AG08395 (cell line): ENCODE results near the gene DPH1.

Experiments
- DNase-seq: peaks from one replicate; pipeline ENCODE4 v3.0.0; 2012; ENCODE audit warnings: mixed read lengths, low spot score

The DPH1 gene

DNA sequence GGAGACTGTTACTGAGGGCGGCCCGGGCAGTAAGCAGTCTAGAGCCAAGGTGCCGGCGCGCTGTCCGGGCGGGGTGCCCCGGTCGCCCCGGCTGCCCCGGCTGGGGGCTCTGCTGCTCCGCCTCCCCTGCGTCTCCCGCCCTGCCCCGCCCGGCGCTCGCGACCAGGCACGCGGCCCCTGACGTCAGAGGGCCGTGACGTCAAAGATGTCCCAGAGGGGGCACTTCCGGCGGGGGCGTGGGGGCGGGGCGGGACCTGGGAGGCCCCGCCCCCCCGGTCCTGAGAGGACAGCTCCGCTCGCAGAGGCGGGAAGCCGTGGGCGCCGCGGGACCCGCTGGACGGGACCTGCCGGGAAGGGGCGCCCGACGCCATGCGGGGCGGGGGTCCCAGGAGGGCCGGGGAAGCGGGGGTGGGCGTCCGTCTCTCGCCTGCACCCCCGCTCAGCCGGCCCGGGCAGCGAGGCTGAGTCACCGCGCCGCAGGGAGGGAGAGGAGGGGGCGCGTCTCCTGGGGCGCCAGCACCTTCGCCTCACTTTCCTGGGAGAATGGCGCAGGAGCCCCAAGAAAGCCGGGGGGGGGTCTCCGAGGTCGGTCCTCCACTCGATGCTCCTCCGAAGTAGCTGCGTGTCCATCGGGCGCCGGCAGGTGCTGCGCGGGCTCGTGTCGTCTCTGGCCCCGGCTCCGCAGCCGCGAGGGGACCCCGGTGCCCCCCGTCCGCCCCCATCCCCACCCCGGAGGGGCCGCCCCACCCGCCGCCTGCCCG, 20.5 kb downstream of the DPH1 start:
- DNase-seq: peak; percentile 65

- no peak for DNase-seq
Measured at GRCh38 chr17:2051061-2051932, 21.3 kb downstream of the DPH1 start.

DNA sequence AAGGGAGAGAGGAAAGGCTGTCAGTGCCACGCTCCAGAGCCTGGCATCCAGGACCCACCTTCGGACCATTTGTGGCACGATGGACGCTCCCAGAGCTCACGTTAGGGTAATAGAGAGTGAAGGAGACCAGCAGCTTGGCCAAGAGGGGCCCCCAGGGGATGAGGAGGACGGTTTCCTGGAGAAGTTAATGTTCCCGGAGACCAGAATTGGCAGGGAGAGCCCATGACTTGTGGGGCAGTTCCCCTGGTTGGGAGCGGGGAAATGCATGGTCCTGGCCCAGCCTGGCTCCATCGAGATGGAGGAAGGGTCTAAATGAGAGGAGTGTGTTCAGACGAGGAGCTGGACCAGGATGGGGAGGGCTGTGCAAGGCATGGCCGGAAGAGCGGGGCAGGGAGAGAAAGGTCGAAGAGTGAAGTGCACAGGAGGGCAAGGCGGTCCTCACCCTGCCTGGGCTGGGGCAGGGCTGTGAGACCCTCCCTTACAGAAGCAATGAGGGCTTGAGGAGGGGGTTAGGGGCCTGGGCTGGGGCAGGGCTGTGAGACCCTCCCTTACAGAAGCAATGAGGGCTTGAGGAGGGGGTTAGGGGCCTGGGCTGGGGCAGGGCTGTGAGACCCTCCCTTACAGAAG, 22.1 kb downstream of the DPH1 start:
- no peak for DNase-seq

- DNase-seq: peak; percentile 62
Measured at GRCh38 chr17:2053380-2054261, 23.7 kb downstream of the DPH1 start.

DNA sequence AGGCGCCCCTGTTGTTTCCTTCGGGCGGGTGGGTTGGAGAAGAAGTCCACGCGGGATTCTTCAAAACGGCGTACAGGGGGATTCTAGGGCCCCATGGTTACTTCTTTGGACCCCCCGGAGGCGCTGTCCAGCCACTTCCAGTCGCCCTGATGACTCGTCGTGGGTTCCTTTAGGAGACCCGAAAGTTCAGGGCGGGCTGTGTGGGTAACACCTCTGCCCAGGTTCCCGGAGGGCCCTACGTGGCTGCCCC, 24.2 kb downstream of the DPH1 start:
- DNase-seq: no peak

- peak; percentile 82 for DNase-seq
Measured at GRCh38 chr17:2054512-2055291, 24.7 kb downstream of the DPH1 start, which contains the start of gene HIC1. Gene HIC1, plus strand, starts transcription at chr17:2055103. Its CDS starts 1,588 bp downstream, at chr17:2056691.

GRCh38 chr17:2055292-2056205, 25.6 kb downstream of the DPH1 start:
- no peak for DNase-seq

DNA sequence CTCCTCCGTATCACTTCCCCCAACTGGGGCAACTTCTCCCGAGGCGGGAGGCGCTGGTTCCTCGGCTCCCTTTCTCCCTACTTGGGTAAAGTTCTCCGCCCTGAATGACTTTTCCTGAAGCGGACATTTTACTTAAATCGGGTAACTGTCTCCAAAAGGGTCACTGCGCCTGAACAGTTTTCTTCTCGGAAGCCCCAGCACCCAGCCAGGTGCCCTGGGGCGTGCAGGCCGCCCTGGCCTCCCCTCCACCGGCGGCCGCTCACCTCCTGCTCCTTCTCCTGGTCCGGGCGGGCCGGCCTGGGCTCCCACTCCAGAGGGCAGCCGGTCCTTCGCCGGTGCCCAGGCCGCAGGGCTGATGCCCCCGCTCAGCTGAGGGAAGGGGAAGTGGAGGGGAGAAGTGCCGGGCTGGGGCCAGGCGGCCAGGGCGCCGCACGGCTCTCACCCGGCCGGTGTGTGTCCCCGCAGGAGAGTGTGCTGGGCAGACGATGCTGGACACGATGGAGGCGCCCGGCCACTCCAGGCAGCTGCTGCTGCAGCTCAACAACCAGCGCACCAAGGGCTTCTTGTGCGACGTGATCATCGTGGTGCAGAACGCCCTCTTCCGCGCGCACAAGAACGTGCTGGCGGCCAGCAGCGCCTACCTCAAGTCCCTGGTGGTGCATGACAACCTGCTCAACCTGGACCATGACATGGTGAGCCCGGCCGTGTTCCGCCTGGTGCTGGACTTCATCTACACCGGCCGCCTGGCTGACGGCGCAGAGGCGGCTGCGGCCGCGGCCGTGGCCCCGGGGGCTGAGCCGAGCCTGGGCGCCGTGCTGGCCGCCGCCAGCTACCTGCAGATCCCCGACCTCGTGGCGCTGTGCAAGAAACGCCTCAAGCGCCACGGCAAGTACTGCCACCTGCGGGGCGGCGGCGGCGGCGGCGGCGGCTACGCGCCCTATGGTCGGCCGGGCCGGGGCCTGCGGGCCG, 26.5 kb downstream of the DPH1 start:
- DNase-seq: no peak

DNA sequence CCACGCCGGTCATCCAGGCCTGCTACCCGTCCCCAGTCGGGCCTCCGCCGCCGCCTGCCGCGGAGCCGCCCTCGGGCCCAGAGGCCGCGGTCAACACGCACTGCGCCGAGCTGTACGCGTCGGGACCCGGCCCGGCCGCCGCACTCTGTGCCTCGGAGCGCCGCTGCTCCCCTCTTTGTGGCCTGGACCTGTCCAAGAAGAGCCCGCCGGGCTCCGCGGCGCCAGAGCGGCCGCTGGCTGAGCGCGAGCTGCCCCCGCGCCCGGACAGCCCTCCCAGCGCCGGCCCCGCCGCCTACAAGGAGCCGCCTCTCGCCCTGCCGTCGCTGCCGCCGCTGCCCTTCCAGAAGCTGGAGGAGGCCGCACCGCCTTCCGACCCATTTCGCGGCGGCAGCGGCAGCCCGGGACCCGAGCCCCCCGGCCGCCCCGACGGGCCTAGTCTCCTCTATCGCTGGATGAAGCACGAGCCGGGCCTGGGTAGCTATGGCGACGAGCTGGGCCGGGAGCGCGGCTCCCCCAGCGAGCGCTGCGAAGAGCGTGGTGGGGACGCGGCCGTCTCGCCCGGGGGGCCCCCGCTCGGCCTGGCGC, 27.3 kb downstream of the DPH1 start:
- DNase-seq: no peak

DNA sequence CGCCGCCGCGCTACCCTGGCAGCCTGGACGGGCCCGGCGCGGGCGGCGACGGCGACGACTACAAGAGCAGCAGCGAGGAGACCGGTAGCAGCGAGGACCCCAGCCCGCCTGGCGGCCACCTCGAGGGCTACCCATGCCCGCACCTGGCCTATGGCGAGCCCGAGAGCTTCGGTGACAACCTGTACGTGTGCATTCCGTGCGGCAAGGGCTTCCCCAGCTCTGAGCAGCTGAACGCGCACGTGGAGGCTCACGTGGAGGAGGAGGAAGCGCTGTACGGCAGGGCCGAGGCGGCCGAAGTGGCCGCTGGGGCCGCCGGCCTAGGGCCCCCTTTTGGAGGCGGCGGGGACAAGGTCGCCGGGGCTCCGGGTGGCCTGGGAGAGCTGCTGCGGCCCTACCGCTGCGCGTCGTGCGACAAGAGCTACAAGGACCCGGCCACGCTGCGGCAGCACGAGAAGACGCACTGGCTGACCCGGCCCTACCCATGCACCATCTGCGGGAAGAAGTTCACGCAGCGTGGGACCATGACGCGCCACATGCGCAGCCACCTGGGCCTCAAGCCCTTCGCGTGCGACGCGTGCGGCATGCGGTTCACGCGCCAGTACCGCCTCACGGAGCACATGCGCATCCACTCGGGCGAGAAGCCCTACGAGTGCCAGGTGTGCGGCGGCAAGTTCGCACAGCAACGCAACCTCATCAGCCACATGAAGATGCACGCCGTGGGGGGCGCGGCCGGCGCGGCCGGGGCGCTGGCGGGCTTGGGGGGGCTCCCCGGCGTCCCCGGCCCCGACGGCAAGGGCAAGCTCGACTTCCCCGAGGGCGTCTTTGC, 28.0 kb downstream of the DPH1 start:
- no peak for DNase-seq

DNA sequence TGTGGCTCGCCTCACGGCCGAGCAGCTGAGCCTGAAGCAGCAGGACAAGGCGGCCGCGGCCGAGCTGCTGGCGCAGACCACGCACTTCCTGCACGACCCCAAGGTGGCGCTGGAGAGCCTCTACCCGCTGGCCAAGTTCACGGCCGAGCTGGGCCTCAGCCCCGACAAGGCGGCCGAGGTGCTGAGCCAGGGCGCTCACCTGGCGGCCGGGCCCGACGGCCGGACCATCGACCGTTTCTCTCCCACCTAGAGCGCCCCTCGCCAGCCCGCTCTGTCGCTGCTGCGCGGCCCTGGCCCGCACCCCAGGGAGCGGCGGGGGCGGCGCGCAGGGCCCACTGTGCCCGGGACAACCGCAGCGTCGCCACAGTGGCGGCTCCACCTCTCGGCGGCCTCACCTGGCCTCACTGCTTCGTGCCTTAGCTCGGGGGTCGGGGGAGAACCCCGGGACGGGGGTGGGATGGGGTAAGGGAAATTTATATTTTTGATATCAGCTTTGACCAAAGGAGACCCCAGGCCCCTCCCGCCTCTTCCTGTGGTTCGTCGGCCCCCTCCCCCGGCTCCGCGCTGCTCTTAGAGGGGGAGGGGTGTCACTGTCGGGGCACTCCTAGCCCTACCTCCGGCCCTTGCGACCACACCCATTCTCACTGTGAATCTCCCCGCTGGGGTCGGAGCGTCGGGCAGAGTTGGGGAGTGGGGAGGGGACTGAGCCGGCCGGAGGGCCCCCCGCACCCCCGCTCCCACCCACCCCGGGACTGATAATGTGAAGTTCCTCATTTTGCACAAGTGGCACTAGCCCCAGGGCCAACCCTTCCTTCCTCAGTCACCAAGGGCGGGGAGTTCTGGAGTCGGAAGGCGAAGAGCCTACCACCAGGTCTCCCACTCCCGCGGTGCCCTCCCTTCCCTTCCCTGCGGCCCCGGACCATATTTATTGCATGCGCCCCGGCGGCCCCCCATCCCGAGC, 28.9 kb downstream of the DPH1 start:
- no peak for DNase-seq

GRCh38 chr17:2059547-2060384, 29.8 kb downstream of the DPH1 start:
- DNase-seq: no peak

DNA sequence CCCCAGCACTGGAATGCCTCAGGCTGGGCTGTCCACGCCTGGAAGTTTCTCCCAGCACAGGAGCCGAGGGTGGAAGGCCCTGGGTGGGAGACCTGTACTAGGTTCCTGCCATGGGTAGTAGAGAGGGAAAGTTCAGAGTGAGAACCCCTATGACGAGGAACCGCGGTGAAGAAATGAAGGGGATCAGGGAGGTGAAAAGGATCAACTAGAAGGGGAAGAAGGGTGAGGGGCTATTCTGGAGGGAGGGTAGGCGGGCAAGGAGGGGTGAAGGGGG, 30.4 kb downstream of the DPH1 start:
- DNase-seq: no peak

DNA sequence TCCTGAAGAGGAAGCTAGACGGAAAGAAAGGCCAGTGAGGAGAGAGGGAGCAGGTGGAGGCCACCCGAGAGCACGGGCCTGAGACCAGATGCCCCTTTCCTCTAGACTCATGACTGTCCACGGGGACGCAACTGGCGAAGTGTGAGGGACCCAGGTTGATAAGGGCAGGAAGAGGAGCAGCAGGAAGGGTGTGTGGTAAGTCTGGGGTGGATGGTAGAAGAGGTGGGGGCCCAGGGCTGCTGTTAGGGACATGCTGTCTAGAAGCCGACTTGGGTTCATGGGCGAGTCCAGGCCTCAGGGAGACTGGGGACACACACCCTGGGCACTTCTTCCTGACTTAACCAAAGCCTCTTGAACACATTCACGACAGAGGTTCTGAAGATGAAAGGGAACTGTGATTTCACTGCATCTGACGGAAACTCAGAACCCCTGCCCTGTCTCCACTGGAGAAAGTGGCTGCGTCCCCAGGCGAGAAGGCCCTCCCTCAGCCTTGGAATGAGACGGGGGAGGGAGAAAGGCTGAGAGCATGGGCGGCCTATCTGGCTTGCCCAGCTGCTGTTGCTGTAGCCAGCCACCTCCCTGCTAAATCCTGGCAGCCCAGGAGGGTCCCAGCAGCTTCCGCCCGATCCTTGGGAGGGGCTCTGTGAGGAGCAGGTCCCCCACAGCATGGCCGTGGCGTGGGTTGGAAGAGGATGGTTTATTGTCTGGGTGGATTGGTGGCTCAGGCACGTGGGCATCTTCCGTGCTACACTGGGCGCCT, 30.9 kb downstream of the DPH1 start:
- no peak for DNase-seq

- DNase-seq: no peak
Measured at GRCh38 chr17:2061441-2061958, 31.5 kb downstream of the DPH1 start.
